ENCODE data around the gene INAFM2.
A peak's percentile ranks its signal among the peaks of the same experiment; 100 is the strongest.

INAFM2 gene

GRCh38 chr15:40277471-40277870, 46.0 kb upstream of the INAFM2 start:
- Mint-ChIP-seq H3K36me3 (ENCODE audit: low read depth) (no peaks in the 10 kb centered on the region), H3K4me1 (peaks cover 58% of the 10 kb centered on the region), H3K27me3 (ENCODE audit: low read depth, poor library complexity) (peaks cover 59% of the 10 kb centered on the region), H3K9me3 (no peaks in the 10 kb centered on the region), H3K27ac (no peak overlapping the region), H3K4me3 (no peak overlapping the region)
- DNase-seq, result no peak
- no peak for TF ChIP-seq CTCF (IDR thresholded peaks at IDR 0.05)

- Mint-ChIP-seq H3K4me1 (peaks cover 58% of the 10 kb centered on the region), H3K36me3 (ENCODE audit: low read depth) (no peaks in the 10 kb centered on the region), H3K27me3 (ENCODE audit: low read depth, poor library complexity) (peaks cover 65% of the 10 kb centered on the region), H3K4me3 (no peak overlapping the region), H3K9me3 (no peaks in the 10 kb centered on the region), H3K27ac (no peak overlapping the region)
- no peak for DNase-seq
- no peak for TF ChIP-seq CTCF (IDR thresholded peaks at IDR 0.05)
Measured at GRCh38 chr15:40278026-40278425, 45.5 kb upstream of the INAFM2 start.

GRCh38 chr15:40279437-40280141, 43.9 kb upstream of the INAFM2 start:
- TF ChIP-seq CTCF (IDR thresholded peaks at IDR 0.05), result peak; percentile 100
- no peak overlapping the region for H3K4me3 Mint-ChIP-seq
- DNase-seq, result peak; percentile 94
- no peaks in the 10 kb centered on the region for H3K9me3 Mint-ChIP-seq
- no peak overlapping the region for H3K27ac Mint-ChIP-seq
- H3K36me3 Mint-ChIP-seq (ENCODE audit: low read depth), result no peaks in the 10 kb centered on the region
- peaks cover 51% of the 10 kb centered on the region for H3K4me1 Mint-ChIP-seq
- peaks cover 80% of the 10 kb centered on the region for H3K27me3 Mint-ChIP-seq (ENCODE audit: low read depth, poor library complexity)

- Mint-ChIP-seq H3K9me3 (no peaks in the 10 kb centered on the region), H3K4me3 (peak overlapping the region; percentile 70), H3K27me3 (ENCODE audit: low read depth, poor library complexity) (peaks cover 89% of the 10 kb centered on the region), H3K4me1 (peaks cover 51% of the 10 kb centered on the region), H3K36me3 (ENCODE audit: low read depth) (no peaks in the 10 kb centered on the region), H3K27ac (no peak overlapping the region)
- no peak for DNase-seq
- TF ChIP-seq CTCF (IDR thresholded peaks at IDR 0.05), result no peak
Measured at GRCh38 chr15:40280260-40281056, 43.0 kb upstream of the INAFM2 start.

GRCh38 chr15:40281057-40281800, 42.3 kb upstream of the INAFM2 start:
- Mint-ChIP-seq H3K4me1 (peaks cover 51% of the 10 kb centered on the region), H3K27ac (no peak overlapping the region), H3K4me3 (peak overlapping the region; percentile 70), H3K27me3 (ENCODE audit: low read depth, poor library complexity) (peaks cover 95% of the 10 kb centered on the region), H3K36me3 (ENCODE audit: low read depth) (no peaks in the 10 kb centered on the region), H3K9me3 (no peaks in the 10 kb centered on the region)
- no peak for TF ChIP-seq CTCF (IDR thresholded peaks at IDR 0.05)
- DNase-seq, result no peak
